ENCODE measurements around the gene CLSTN2.

Gene CLSTN2

GRCh38 chr3:140055092-140055791, 120.3 kb downstream of the CLSTN2 start:
- no peak for DNase-seq

- no peak for DNase-seq
Measured at GRCh38 chr3:140056047-140056446, 121.1 kb downstream of the CLSTN2 start.

- no peak for DNase-seq
Measured at GRCh38 chr3:140061211-140061610, 126.2 kb downstream of the CLSTN2 start.

- no peak for DNase-seq
Measured at GRCh38 chr3:140062461-140062860, 127.5 kb downstream of the CLSTN2 start.

- DNase-seq: no peak
Measured at GRCh38 chr3:140067487-140067886, 132.5 kb downstream of the CLSTN2 start.

GRCh38 chr3:140068494-140069017, 133.6 kb downstream of the CLSTN2 start:
- DNase-seq: no peak

- no peak for DNase-seq
Measured at GRCh38 chr3:140073278-140074045, 138.5 kb downstream of the CLSTN2 start.

GRCh38 chr3:140076552-140076951, 141.6 kb downstream of the CLSTN2 start:
- DNase-seq: no peak

- no peak for DNase-seq
Measured at GRCh38 chr3:140077406-140077805, 142.4 kb downstream of the CLSTN2 start.

GRCh38 chr3:140078343-140078742, 143.4 kb downstream of the CLSTN2 start:
- DNase-seq: no peak

- no peak for DNase-seq
Measured at GRCh38 chr3:140078940-140079339, 144.0 kb downstream of the CLSTN2 start.

- no peak for DNase-seq
Measured at GRCh38 chr3:140081887-140082286, 146.9 kb downstream of the CLSTN2 start.

GRCh38 chr3:140085001-140085400, 150.0 kb downstream of the CLSTN2 start:
- DNase-seq: no peak

- no peak for DNase-seq
Measured at GRCh38 chr3:140086642-140087041, 151.7 kb downstream of the CLSTN2 start.

GRCh38 chr3:140088058-140088457, 153.1 kb downstream of the CLSTN2 start:
- no peak for DNase-seq

GRCh38 chr3:140088513-140088912, 153.5 kb downstream of the CLSTN2 start:
- DNase-seq: no peak

- DNase-seq: no peak
Measured at GRCh38 chr3:140089403-140090072, 154.6 kb downstream of the CLSTN2 start.

- DNase-seq: no peak
Measured at GRCh38 chr3:140091143-140091542, 156.2 kb downstream of the CLSTN2 start.

- no peak for DNase-seq
Measured at GRCh38 chr3:140092848-140093536, 158.0 kb downstream of the CLSTN2 start.

GRCh38 chr3:140093742-140094141, 158.8 kb downstream of the CLSTN2 start:
- DNase-seq: no peak

GRCh38 chr3:140094487-140094886, 159.5 kb downstream of the CLSTN2 start:
- no peak for DNase-seq

GRCh38 chr3:140096037-140096436, 161.1 kb downstream of the CLSTN2 start:
- no peak for DNase-seq
